RWPE1 (cell line): Measurements from ENCODE around the gene NR6A1.
A peak's percentile ranks its signal among the peaks of the same experiment; 100 is the strongest.

Experiments used
- CTCF ChIA-PET: fragments of 350-600 bp; sonication (Branson Sonifier 250); formaldehyde crosslinking; extraction: SDS; loops from one replicate; lab custom pipeline; 2021; lab: Yijun Ruan, JAX
- POLR2A ChIA-PET: fragments of 400-600 bp; formaldehyde crosslinking; extraction: SDS; loops from one replicate; lab custom pipeline; 2020; ENCODE audit warnings: antibody characterized with exemption; ENCODE audit not compliant: low non-redundant PET; lab: Yijun Ruan, JAX
- DNase-seq: peaks from one replicate; pipeline ENCODE4 v3.0.0; 2012; ENCODE audit warnings: low spot score
- H3K27ac ChIP-seq: fragments of 450-650 bp; 2 replicates; pipeline ENCODE4 v1.5.1; 2017
- TF ChIP-seq, protein P1 (sequence below): fragments of 450-650 bp; conservative IDR thresholded peaks from 2 replicates; pipeline ENCODE4 v1.5.1; 2017; ENCODE audit warnings: low read depth, mild to moderate bottlenecking

Gene NR6A1

GRCh38 chr9:124800306-124801259 lies 29.5 kb upstream of the NR6A1 start:
- TF ChIP-seq, protein P1, sequence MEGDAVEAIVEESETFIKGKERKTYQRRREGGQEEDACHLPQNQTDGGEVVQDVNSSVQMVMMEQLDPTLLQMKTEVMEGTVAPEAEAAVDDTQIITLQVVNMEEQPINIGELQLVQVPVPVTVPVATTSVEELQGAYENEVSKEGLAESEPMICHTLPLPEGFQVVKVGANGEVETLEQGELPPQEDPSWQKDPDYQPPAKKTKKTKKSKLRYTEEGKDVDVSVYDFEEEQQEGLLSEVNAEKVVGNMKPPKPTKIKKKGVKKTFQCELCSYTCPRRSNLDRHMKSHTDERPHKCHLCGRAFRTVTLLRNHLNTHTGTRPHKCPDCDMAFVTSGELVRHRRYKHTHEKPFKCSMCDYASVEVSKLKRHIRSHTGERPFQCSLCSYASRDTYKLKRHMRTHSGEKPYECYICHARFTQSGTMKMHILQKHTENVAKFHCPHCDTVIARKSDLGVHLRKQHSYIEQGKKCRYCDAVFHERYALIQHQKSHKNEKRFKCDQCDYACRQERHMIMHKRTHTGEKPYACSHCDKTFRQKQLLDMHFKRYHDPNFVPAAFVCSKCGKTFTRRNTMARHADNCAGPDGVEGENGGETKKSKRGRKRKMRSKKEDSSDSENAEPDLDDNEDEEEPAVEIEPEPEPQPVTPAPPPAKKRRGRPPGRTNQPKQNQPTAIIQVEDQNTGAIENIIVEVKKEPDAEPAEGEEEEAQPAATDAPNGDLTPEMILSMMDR, result no peak
- ChIA-PET CTCF (interaction anchor here (1.1 to 4.1 kb wide), 4 partner anchors 21 to 52 kb away, joined by 3 to 22 read pairs (median 9); partner anchors contain the start of gene WDR38), POLR2A (interaction anchor here (0.6 kb wide), 1 partner anchor 19 kb away, joined by 9 read pairs; no protein-coding TSS in a partner anchor)
- H3K27ac ChIP-seq, result peak overlapping the region; percentile 73
- DNase-seq, result peak; percentile 52

DNA sequence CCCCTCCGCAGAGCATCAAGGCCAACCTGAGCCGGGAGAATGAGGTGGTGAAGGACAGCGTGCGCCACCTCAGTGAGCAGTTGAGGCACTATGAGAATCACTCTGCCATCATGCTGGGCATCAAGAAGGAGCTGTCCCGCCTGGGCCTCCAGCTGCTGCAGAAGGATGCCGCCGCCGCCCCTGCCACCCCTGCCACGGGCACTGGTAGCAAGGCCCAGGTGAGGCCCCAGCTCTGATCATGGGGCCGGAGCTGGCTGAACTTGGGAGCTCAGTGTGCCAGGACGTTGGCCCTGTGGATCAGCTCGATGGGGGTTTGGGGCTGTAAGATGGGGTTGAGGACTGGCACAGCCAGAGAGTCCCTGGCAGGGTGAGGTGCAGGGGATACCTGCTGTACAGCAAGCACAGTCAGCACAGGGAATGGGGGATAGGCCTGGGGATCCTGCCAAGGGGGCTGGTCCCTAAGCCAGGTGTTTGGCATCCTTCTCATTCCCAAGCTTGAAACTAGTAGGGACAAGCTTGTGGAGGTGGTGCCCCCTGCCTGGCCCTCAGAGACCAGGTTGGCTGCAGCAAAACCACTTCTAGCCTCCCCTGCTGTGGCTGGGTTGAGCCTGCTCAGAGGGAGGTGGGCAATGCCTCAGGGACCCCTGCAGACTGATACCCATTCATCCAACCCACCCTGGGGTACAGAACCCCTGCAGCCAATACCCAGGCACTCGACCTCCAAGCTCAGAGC lies 28.3 kb upstream of the NR6A1 start:
- no peak for DNase-seq
- peak overlapping the region; percentile 73 for H3K27ac ChIP-seq
- CTCF ChIA-PET, result interaction anchor here (0.6 to 4.1 kb wide), 5 partner anchors 10 to 53 kb away, joined by 3 to 22 read pairs (median 6); partner anchors contain the start of gene WDR38
- TF ChIP-seq, protein P1, result no peak; the same call in 1 of the 2 replicates
- POLR2A ChIA-PET, result no interaction called here

- ChIA-PET CTCF (interaction anchor here (0.8 to 5.7 kb wide), 4 partner anchors 25 to 200 kb away, joined by 3 to 40 read pairs (median 4); partner anchors contain the start of gene WDR38), POLR2A (no interaction called here)
- peak overlapping the region; percentile 58 for H3K27ac ChIP-seq
- DNase-seq, result no peak
- TF ChIP-seq, protein P1, result no peak
Measured at GRCh38 chr9:124797343-124798103, 26.4 kb upstream of the NR6A1 start.

DNA sequence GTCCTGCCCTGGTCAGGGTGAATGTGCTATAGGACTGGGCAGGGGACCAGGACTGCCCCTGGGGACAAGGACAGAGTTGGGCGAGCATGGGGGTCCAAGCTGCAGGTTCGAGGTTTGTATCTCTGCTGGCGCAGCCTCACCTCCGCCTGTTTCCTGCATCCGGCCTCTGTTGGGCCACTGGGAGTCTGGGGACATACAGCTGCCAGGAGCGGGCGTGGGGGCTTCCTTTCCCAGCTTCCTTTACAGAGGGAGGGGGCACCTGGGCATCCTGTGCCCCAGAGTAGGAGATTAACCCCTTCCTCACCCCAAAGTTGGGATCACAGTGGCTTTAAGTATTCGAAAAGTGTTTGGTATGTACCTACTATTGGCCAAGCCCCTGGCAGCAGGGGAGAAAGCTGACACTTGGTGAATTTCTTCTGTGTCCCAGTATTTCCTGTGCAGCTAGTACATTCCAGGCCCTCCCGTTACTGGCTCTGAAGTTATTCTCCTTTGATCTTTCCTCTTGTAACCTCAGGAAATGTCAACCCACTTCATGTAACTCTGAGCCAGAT lies 24.8 kb upstream of the NR6A1 start:
- DNase-seq, result no peak
- H3K27ac ChIP-seq, result peak overlapping the region; percentile 92
- ChIA-PET CTCF (interaction anchor here (0.6 to 5.7 kb wide), 11 partner anchors 11 to 84 kb away, joined by 3 to 40 read pairs (median 3); partner anchors contain the start of genes OLFML2A and WDR38), POLR2A (no interaction called here)
- TF ChIP-seq, protein P1, result no peak

DNA sequence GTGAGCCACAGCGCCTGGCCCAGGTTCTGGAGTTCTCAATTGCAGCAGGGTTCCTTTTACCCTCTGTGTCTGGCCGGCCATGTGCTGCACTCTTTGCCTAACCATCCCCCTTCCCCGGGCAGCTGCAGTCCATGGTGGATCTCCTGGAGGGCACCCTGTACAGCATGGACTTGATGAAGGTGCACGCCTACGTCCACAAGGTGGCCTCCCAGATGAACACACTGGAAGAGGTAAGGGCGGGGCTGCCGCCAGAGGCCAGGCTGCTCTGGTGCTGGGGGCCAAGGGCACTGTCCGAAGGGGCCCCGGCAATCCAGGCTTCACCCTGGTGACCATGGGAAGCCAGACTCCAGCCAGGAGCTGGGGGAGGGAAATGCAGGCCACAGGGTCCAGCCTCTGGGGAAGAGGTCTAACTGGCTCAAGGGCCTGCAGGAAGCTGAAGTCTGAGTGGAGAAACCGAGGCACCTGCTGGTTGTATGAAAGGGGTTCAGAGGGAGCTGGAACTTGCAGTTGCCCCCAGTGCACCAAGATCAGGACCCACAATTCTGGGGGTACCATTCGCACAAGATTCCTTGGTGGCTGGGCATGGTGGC lies 23.9 kb upstream of the NR6A1 start:
- no peak for DNase-seq
- H3K27ac ChIP-seq, result peak overlapping the region; percentile 92
- TF ChIP-seq, protein P1, result no peak
- CTCF ChIA-PET, result interaction anchor here (0.6 to 5.7 kb wide), 5 partner anchors 14 to 83 kb away, joined by 3 to 40 read pairs (median 3); partner anchors contain the start of gene WDR38
- POLR2A ChIA-PET, result no interaction called here
